SK-N-SH treated with all-trans-retinoic acid at 6 μM for 48 hours (cell line): ENCODE data around the gene NDUFB10.

ENCODE experiments used
- ATAC-seq: fragments of 200-7000 bp; cut with Tn5 transposase; 3 replicates; pipeline ENCODE4 v1.9.1; 2020; ENCODE audit warnings: mild to moderate bottlenecking, moderate library complexity
- ARNTL ChIP-seq: fragments of 450-650 bp; formaldehyde crosslinking; IDR thresholded peaks from 2 replicates; pipeline ENCODE4 v1.5.0; 2020; ENCODE audit warnings: low read depth, mild to moderate bottlenecking, moderate library complexity, borderline replicate concordance
- BACH2 ChIP-seq: fragments of 250-450 bp; sonication (Bioruptor Pico); IDR thresholded peaks from 2 replicates; pipeline ENCODE4 v1.9.0; 2021; ENCODE audit warnings: mild to moderate bottlenecking, borderline replicate concordance
- CREB5 ChIP-seq: fragments of 250-450 bp; sonication (Bioruptor Pico); IDR thresholded peaks from 2 replicates; pipeline ENCODE4 v1.5.1; 2020; ENCODE audit warnings: low read depth, mild to moderate bottlenecking, moderate library complexity
- CSDC2 ChIP-seq: fragments of 250-450 bp; sonication (Bioruptor Pico); IDR thresholded peaks from 2 replicates; pipeline ENCODE4 v1.5.0; 2020; ENCODE audit warnings: mild to moderate bottlenecking, moderate library complexity
- CSRNP3 ChIP-seq: fragments of 250-450 bp; sonication (Bioruptor Pico); IDR thresholded peaks from 2 replicates; pipeline ENCODE4 v1.5.1; 2021; ENCODE audit warnings: mild to moderate bottlenecking, moderate library complexity
- ESRRG ChIP-seq: fragments of 250-450 bp; sonication (Bioruptor Pico); IDR thresholded peaks from 2 replicates; pipeline ENCODE4 v1.6.1; 2021; ENCODE audit warnings: mild to moderate bottlenecking
- GLIS3 ChIP-seq: fragments of 250-450 bp; sonication (Bioruptor Pico); IDR thresholded peaks from 2 replicates; pipeline ENCODE4 v1.5.0; 2020; ENCODE audit warnings: mild to moderate bottlenecking, moderate library complexity
- ISL1 ChIP-seq: fragments of 250-450 bp; sonication (Bioruptor Pico); IDR thresholded peaks from 2 replicates; pipeline ENCODE4 v2.1.2; 2022; ENCODE audit warnings: mild to moderate bottlenecking, moderate library complexity
- POU6F1 ChIP-seq: fragments of 250-450 bp; sonication (Bioruptor Pico); IDR thresholded peaks from 2 replicates; pipeline ENCODE4 v1.8.0; 2021; ENCODE audit warnings: low read depth, mild to moderate bottlenecking, moderate library complexity, borderline replicate concordance
- PPARA ChIP-seq: fragments of 250-450 bp; sonication (Bioruptor Pico); IDR thresholded peaks from 2 replicates; pipeline ENCODE4 v1.5.0; 2020; ENCODE audit warnings: mild to moderate bottlenecking, borderline replicate concordance
- RARB ChIP-seq: fragments of 250-450 bp; sonication (Bioruptor Pico); IDR thresholded peaks from 2 replicates; pipeline ENCODE4 v1.8.0; 2021; ENCODE audit warnings: mild to moderate bottlenecking, moderate library complexity
- SNAI2 ChIP-seq: fragments of 250-450 bp; sonication (Bioruptor Pico); IDR thresholded peaks from 2 replicates; pipeline ENCODE4 v1.5.0; 2020; ENCODE audit warnings: mild to moderate bottlenecking, moderate library complexity
- TCF4 ChIP-seq: fragments of 250-450 bp; sonication (Bioruptor Pico); IDR thresholded peaks from 2 replicates; pipeline ENCODE4 v1.8.0; 2021; ENCODE audit warnings: mild to moderate bottlenecking, moderate library complexity, borderline replicate concordance
- TOX ChIP-seq: fragments of 250-450 bp; sonication (Bioruptor Pico); IDR thresholded peaks from 2 replicates; pipeline ENCODE4 v1.8.0; 2021; ENCODE audit warnings: mild to moderate bottlenecking, moderate library complexity, borderline replicate concordance
- ZC3H10 ChIP-seq: fragments of 250-450 bp; sonication (Bioruptor Pico); IDR thresholded peaks from 2 replicates; pipeline ENCODE4 v1.5.1; 2021; ENCODE audit warnings: mild to moderate bottlenecking, moderate library complexity
- ZFP30 ChIP-seq: fragments of 450-650 bp; formaldehyde crosslinking; IDR thresholded peaks from 2 replicates; pipeline ENCODE4 v1.5.0; 2022; ENCODE audit warnings: mild to moderate bottlenecking, moderate library complexity
- ZNF565 ChIP-seq: fragments of 450-650 bp; formaldehyde crosslinking; conservative IDR thresholded peaks from 2 replicates; pipeline ENCODE4 v1.5.0; 2020; ENCODE audit warnings: low read depth, mild to moderate bottlenecking, moderate library complexity
- ZNF70 ChIP-seq: fragments of 450-650 bp; formaldehyde crosslinking; IDR thresholded peaks from 2 replicates; pipeline ENCODE4 v1.5.0; 2020; ENCODE audit warnings: mild to moderate bottlenecking, moderate library complexity
- ZNF8 ChIP-seq: fragments of 450-650 bp; formaldehyde crosslinking; IDR thresholded peaks from 2 replicates; pipeline ENCODE4 v1.5.0; 2020; ENCODE audit warnings: mild to moderate bottlenecking, moderate library complexity
- TF ChIP-seq, protein P1 (sequence below): fragments of 250-450 bp; sonication (Bioruptor Pico); IDR thresholded peaks from 2 replicates; pipeline ENCODE4 v1.5.0; 2020; ENCODE audit warnings: mild to moderate bottlenecking, moderate library complexity
- TF ChIP-seq, protein P2 (sequence below): fragments of 250-450 bp; sonication (Bioruptor Pico); IDR thresholded peaks from 2 replicates; pipeline ENCODE4 v1.8.0; 2020; ENCODE audit warnings: mild to moderate bottlenecking, moderate library complexity, borderline replicate concordance

NDUFB10 gene

DNA sequence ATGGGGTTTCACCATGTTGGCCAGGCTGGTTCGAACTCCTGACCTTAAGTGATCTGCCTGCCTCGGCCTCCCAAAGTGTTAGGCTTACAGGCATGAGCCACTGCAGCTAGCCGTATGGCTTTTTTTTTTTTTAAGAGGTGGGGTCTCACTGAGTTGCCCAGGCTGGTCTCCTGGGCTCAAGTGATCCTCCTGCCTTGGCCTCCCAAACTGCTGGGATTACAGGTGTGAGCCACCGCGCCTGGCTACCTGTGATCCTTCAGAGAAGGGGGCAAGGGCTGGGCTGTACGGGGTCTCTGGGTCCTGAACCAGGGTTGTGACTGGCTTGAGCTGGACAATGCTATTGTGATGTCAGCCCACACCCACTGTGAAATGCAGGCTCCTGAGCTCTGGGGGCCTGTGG lies 7.1 kb downstream of the NDUFB10 start, which contains the start of gene RNF151:
RNF151 (plus strand) TSS at position 397 of the 400 bp plus-strand sequence. CDS start 26 bp downstream, outside the sequence.
- ATAC-seq: no peak
- TF ChIP-seq ZNF565 (CRISPR knock-in tag) (no peak), ZFP30 (CRISPR knock-in tag) (no peak), CSDC2 (no peak), RARB (CRISPR knock-in tag) (no peak), ISL1 (CRISPR knock-in tag) (no peak), ZNF8 (CRISPR knock-in tag) (no peak), ARNTL (no peak), TOX (CRISPR knock-in tag) (no peak), ZNF70 (CRISPR knock-in tag) (no peak), CSRNP3 (CRISPR knock-in tag) (no peak)
- TF ChIP-seq, all 23 proteins: peak for 0

DNA sequence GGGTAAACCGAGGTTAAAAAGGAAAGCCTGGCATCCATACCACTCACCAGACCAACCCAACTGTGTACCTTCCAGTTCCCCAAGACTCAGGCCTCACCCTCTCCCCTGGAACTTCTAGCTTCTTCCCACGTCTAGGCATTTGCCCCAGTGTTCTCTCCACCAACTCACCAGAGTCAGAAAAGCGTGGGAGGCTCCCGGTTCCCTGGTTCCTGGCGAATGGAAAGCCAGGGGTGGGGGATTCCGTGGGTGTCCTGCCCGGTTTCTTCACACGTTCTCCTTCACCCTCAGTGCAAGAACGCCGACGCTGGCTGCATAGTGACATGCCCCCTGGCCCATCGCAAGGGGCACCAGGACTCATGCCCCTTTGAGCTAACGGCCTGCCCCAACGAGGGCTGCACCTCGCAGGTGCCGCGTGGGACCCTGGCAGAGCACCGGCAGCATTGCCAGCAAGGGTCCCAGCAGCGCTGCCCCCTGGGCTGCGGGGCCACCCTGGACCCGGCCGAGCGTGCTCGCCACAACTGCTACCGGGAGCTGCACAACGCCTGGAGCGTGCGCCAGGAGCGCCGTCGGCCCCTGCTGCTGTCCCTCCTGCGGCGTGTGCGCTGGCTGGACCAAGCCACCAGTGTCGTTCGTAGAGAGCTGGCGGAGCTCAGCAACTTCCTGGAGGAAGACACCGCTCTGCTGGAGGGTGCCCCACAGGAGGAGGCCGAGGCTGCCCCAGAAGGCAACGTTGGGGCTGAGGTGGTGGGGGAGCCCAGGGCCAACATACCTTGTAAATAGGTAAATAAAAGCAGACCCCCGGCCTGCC lies 9.0 kb downstream of the NDUFB10 start:
- TF ChIP-seq, protein P1, sequence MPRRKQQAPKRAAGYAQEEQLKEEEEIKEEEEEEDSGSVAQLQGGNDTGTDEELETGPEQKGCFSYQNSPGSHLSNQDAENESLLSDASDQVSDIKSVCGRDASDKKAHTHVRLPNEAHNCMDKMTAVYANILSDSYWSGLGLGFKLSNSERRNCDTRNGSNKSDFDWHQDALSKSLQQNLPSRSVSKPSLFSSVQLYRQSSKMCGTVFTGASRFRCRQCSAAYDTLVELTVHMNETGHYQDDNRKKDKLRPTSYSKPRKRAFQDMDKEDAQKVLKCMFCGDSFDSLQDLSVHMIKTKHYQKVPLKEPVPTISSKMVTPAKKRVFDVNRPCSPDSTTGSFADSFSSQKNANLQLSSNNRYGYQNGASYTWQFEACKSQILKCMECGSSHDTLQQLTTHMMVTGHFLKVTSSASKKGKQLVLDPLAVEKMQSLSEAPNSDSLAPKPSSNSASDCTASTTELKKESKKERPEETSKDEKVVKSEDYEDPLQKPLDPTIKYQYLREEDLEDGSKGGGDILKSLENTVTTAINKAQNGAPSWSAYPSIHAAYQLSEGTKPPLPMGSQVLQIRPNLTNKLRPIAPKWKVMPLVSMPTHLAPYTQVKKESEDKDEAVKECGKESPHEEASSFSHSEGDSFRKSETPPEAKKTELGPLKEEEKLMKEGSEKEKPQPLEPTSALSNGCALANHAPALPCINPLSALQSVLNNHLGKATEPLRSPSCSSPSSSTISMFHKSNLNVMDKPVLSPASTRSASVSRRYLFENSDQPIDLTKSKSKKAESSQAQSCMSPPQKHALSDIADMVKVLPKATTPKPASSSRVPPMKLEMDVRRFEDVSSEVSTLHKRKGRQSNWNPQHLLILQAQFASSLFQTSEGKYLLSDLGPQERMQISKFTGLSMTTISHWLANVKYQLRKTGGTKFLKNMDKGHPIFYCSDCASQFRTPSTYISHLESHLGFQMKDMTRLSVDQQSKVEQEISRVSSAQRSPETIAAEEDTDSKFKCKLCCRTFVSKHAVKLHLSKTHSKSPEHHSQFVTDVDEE: no peak
- TF ChIP-seq ZFP30 (CRISPR knock-in tag) (no peak), ZNF8 (CRISPR knock-in tag) (no peak), ESRRG (CRISPR knock-in tag) (no peak), ISL1 (CRISPR knock-in tag) (no peak), TCF4 (CRISPR knock-in tag) (no peak), CSDC2 (no peak), BACH2 (CRISPR knock-in tag) (no peak), SNAI2 (CRISPR knock-in tag) (no peak), ARNTL (no peak), RARB (CRISPR knock-in tag) (no peak), TOX (CRISPR knock-in tag) (no peak), GLIS3 (CRISPR knock-in tag) (no peak), ZNF70 (CRISPR knock-in tag) (no peak), POU6F1 (no peak), CREB5 (CRISPR knock-in tag) (no peak), ZC3H10 (CRISPR knock-in tag) (no peak), PPARA (CRISPR knock-in tag) (no peak), ZNF565 (CRISPR knock-in tag) (no peak)
- TF ChIP-seq, protein P2, sequence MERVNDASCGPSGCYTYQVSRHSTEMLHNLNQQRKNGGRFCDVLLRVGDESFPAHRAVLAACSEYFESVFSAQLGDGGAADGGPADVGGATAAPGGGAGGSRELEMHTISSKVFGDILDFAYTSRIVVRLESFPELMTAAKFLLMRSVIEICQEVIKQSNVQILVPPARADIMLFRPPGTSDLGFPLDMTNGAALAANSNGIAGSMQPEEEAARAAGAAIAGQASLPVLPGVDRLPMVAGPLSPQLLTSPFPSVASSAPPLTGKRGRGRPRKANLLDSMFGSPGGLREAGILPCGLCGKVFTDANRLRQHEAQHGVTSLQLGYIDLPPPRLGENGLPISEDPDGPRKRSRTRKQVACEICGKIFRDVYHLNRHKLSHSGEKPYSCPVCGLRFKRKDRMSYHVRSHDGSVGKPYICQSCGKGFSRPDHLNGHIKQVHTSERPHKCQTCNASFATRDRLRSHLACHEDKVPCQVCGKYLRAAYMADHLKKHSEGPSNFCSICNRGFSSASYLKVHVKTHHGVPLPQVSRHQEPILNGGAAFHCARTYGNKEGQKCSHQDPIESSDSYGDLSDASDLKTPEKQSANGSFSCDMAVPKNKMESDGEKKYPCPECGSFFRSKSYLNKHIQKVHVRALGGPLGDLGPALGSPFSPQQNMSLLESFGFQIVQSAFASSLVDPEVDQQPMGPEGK (CRISPR knock-in tag): no peak
- no peak for ATAC-seq
